ENCODE results near the gene IL17REL. TPM values are rescaled to one million over a fixed set of nuclear protein-coding genes. Genes with fewer than 3 reads are reported as not detected.

Gene IL17REL
- total and polyA plus RNA-seq, 2 of the 13 experiments (the other 11 are each of a cell fraction or from before 2014, with no cell fraction given) = not detected

GRCh38 chr22:49959782-49960158, 52.8 kb downstream of the IL17REL start (continued):
- TF ChIP-seq GLMP (CRISPR knock-in tag; IDR thresholded peaks at IDR 0.05; ENCODE audit: borderline replicate concordance) = no peak
- peak; percentile 78 for TF ChIP-seq ZNF407 (CRISPR knock-in tag; IDR thresholded peaks at IDR 0.05; ENCODE audit: not compliant biosample characterization)
- no peak for TF ChIP-seq IKZF1 (IDR thresholded peaks at IDR 0.05)
- no peak; the same call in 1 of the 2 replicates for TF ChIP-seq ZNF143 (CRISPR knock-in tag; IDR thresholded peaks at IDR 0.05)
- no peak for TF ChIP-seq HES4 (CRISPR knock-in tag; IDR thresholded peaks at IDR 0.05; ENCODE audit: borderline replicate concordance)
- TF ChIP-seq ZNF883 (CRISPR knock-in tag; IDR thresholded peaks at IDR 0.05; ENCODE audit: not compliant biosample characterization) = no peak
- TF ChIP-seq AGO2 (optimal IDR thresholded peaks at IDR 0.05; ENCODE audit: low read depth, low read length) = peak; percentile 92
- TF ChIP-seq NR1H2 (CRISPR knock-in tag; IDR thresholded peaks at IDR 0.05; ENCODE audit: borderline replicate concordance, low read depth) = no peak
- no peak for TF ChIP-seq TAF1 (CRISPR knock-in tag; IDR thresholded peaks at IDR 0.05)
- peak; percentile 77 for TF ChIP-seq ZBTB10 (CRISPR knock-in tag; IDR thresholded peaks at IDR 0.05; ENCODE audit: borderline replicate concordance)
- no peak for TF ChIP-seq ZNF713 (CRISPR knock-in tag; IDR thresholded peaks at IDR 0.05)
- TF ChIP-seq IKZF5 (CRISPR knock-in tag; IDR thresholded peaks at IDR 0.05) = peak; percentile 40; the same call in 1 of the 2 replicates
- no peak for TF ChIP-seq KLF6 (CRISPR knock-in tag; IDR thresholded peaks at IDR 0.05)
- no peak for TF ChIP-seq JUN (CRISPR knock-in tag; IDR thresholded peaks at IDR 0.05)
- no peak for TF ChIP-seq ZNF263 (CRISPR knock-in tag; IDR thresholded peaks at IDR 0.05)
- no peak for TF ChIP-seq ZSCAN5A (CRISPR knock-in tag; IDR thresholded peaks at IDR 0.05; ENCODE audit: borderline replicate concordance)

Data from HepG2 (cell line).